Measurements from ENCODE around the gene DDX10.
"Not testable (repeated sequence)": the region's sequence is repeated elsewhere in the genome, so short reads cannot be mapped to it uniquely, and the experiment has no call there.

The DDX10 gene

GRCh38 chr11:108774037-108774730 lies 109.3 kb downstream of the DDX10 start:
- no peak overlapping the region for H3K4me3 ChIP-seq (replicated peaks in 1 of 2; ENCODE audit: low read depth in 2 of 2, low read length in 2 of 2)
- TF ChIP-seq CTCF (IDR thresholded peaks at IDR 0.05; ENCODE audit: low read depth, low read length), result no peak
- no peak for DNase-seq (ENCODE audit: low read depth in 2 of 2)

- H3K4me3 ChIP-seq (replicated peaks in 1 of 2; ENCODE audit: low read depth in 2 of 2, low read length in 2 of 2), result no peak overlapping the region
- TF ChIP-seq CTCF (IDR thresholded peaks at IDR 0.05; ENCODE audit: low read depth, low read length), result no peak
- no peak for DNase-seq (ENCODE audit: low read depth in 2 of 2)
Observed at GRCh38 chr11:108775324-108775723, 110.5 kb downstream of the DDX10 start.

- not testable (repeated sequence) for H3K4me3 ChIP-seq (replicated peaks in 1 of 2; ENCODE audit: low read depth in 2 of 2, low read length in 2 of 2)
Observed at GRCh38 chr11:108779147-108779546, 114.3 kb downstream of the DDX10 start.

GRCh38 chr11:108780119-108780518 lies 115.2 kb downstream of the DDX10 start:
- DNase-seq (ENCODE audit: low read depth in 2 of 2), result no peak
- H3K4me3 ChIP-seq (replicated peaks in 1 of 2; ENCODE audit: low read depth in 2 of 2, low read length in 2 of 2), result no peak overlapping the region
- no peak for TF ChIP-seq CTCF (IDR thresholded peaks at IDR 0.05; ENCODE audit: low read depth, low read length)

More at GRCh38 chr11:108779147-108779546, 114.3 kb downstream of the DDX10 start:
- DNase-seq (ENCODE audit: low read depth in 2 of 2), result not testable (repeated sequence)

- TF ChIP-seq CTCF (IDR thresholded peaks at IDR 0.05; ENCODE audit: low read depth, low read length), result no peak
- no peak overlapping the region for H3K4me3 ChIP-seq (replicated peaks in 1 of 2; ENCODE audit: low read depth in 2 of 2, low read length in 2 of 2)
- DNase-seq (ENCODE audit: low read depth in 2 of 2), result no peak
Observed at GRCh38 chr11:108781946-108782345, 117.1 kb downstream of the DDX10 start.

- DNase-seq (ENCODE audit: low read depth in 2 of 2), result no peak
- H3K4me3 ChIP-seq (replicated peaks in 1 of 2; ENCODE audit: low read depth in 2 of 2, low read length in 2 of 2), result no peak overlapping the region
- no peak for TF ChIP-seq CTCF (IDR thresholded peaks at IDR 0.05; ENCODE audit: low read depth, low read length)
Observed at GRCh38 chr11:108786281-108786990, 121.6 kb downstream of the DDX10 start.

GRCh38 chr11:108787105-108787504 lies 122.2 kb downstream of the DDX10 start:
- no peak for TF ChIP-seq CTCF (IDR thresholded peaks at IDR 0.05; ENCODE audit: low read depth, low read length)
- no peak for DNase-seq (ENCODE audit: low read depth in 2 of 2)
- H3K4me3 ChIP-seq (replicated peaks in 1 of 2; ENCODE audit: low read depth in 2 of 2, low read length in 2 of 2), result no peak overlapping the region

Data from cardiac fibroblast (primary cell).